NCI-H2107 (cell line): ENCODE measurements around the gene RNF213.
"Not testable (repeated sequence)": the region's sequence is repeated elsewhere in the genome, so short reads cannot be mapped to it uniquely, and the experiment has no call there.

ENCODE experiments used
- DNase-seq: peaks from one replicate; lab custom pipeline; 2025; lab: John Stamatoyannopoulos, UW

RNF213 gene

GRCh38 chr17:80395402-80396151 lies 134.9 kb downstream of the RNF213 start:
- DNase-seq: no peak

- DNase-seq: no peak
Measured at GRCh38 chr17:80396157-80397033, 135.7 kb downstream of the RNF213 start.

- DNase-seq: no peak
Measured at GRCh38 chr17:80397034-80397387, 136.4 kb downstream of the RNF213 start.

GRCh38 chr17:80397686-80398085 lies 137.0 kb downstream of the RNF213 start:
- DNase-seq: no peak

- DNase-seq: not testable (repeated sequence)
Measured at GRCh38 chr17:80401086-80401485, 140.4 kb downstream of the RNF213 start.

GRCh38 chr17:80402102-80402501 lies 141.4 kb downstream of the RNF213 start:
- DNase-seq: not testable (repeated sequence)

- no peak for DNase-seq
Measured at GRCh38 chr17:80402959-80403358, 142.3 kb downstream of the RNF213 start.

- no peak for DNase-seq
Measured at GRCh38 chr17:80406146-80406545, 145.5 kb downstream of the RNF213 start.

GRCh38 chr17:80407917-80408316 lies 147.3 kb downstream of the RNF213 start:
- DNase-seq: not testable (repeated sequence)

GRCh38 chr17:80408872-80409271 lies 148.2 kb downstream of the RNF213 start:
- DNase-seq: no peak

GRCh38 chr17:80409626-80410025 lies 149.0 kb downstream of the RNF213 start:
- no peak for DNase-seq

- DNase-seq: not testable (repeated sequence)
Measured at GRCh38 chr17:80410441-80411087, 149.9 kb downstream of the RNF213 start.

GRCh38 chr17:80413771-80414507 lies 153.3 kb downstream of the RNF213 start:
- no peak for DNase-seq

- no peak for DNase-seq
Measured at GRCh38 chr17:80414508-80414802, 153.8 kb downstream of the RNF213 start.

GRCh38 chr17:80414803-80415625 lies 154.4 kb downstream of the RNF213 start, which contains the start of gene ENDOV:
Gene ENDOV (plus strand): TSS chr17:80415167. CDS start chr17:80415195, 28 bp downstream.
- DNase-seq: peak; percentile 82

GRCh38 chr17:80415626-80416137 lies 155.0 kb downstream of the RNF213 start:
- no peak for DNase-seq

- DNase-seq: no peak
Measured at GRCh38 chr17:80416260-80416939, 155.7 kb downstream of the RNF213 start.

GRCh38 chr17:80416940-80417293 lies 156.3 kb downstream of the RNF213 start:
- no peak for DNase-seq

GRCh38 chr17:80418589-80418988 lies 157.9 kb downstream of the RNF213 start:
- DNase-seq: no peak

GRCh38 chr17:80419255-80419654 lies 158.6 kb downstream of the RNF213 start:
- no peak for DNase-seq
